Renal cortex interstitium (tissue), 11 donors: Measurements from ENCODE around the gene DOK3. TPM values are rescaled to one million over a fixed set of nuclear protein-coding genes. Genes with fewer than 3 reads are reported as not detected.
A peak's percentile ranks its signal among the peaks of the same experiment; 100 is the strongest.

Experiments
- DNase-seq, 11 donors: peaks; one replicate each; pipeline ENCODE4 v3.0.0-alpha.2; 2013; ENCODE audit warnings: low read depth in 9 of 11, low spot score in 4 of 11; ENCODE audit errors: extremely low read depth in 1 of 11
- polyA plus RNA-seq, 3 donors: library from polyadenylated mRNA; unstranded; fragments of 120-200 nt; gene quantifications; one replicate each; pipeline ENCODE4 v1.2.1, GENCODE V29; 2013; ENCODE audit not compliant: insufficient read length in 3 of 3

Gene DOK3
- polyA plus RNA-seq, 3 donors, result 3.8 to 7.1 (median 5.8) TPM

DNA sequence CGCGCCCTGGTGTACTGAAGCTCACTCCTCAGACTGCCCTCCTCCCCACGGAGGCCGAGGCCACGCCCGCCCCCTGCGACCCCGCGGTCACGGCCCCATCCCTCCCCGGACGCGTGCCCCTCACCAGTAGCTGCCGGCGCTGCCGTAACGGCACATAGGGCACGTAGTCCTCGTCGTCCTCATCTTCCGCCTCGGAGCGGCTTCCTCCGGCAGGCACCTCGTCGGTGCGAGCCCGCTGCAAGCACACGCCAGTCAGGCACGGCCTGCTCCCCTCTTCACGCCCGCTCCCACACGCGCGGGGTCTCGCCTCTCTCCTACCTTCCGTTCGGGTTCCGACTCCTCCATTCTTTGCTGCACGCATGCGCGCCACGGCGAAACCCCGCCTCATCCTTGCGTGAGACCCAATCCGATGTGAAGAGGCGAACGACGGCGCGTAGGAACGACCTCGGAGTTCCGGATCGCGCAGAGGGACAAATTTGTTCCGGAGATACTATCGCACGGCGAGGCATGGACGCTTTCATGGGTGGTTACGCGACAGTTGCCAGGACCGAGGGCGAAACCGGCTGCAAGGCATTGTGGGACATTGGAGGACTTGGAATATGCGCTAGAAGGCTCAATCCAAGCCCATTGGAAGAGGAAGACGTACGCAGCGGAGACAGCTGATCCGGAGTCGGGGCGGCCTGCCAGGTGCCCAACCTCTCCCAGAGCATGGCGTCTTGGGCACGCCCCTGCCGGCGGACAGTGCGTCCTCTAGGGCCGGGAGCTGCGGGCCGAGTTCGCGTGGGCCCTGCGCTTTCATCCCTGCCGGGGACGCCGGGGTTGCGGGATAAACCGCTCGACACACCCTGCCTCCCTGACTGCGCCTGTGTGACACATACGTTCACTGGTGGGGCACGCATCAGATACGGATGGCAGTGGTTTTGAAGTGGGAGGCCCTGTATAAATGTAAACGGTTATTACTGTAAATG lies 7.3 kb upstream of the DOK3 start, which contains the start of gene DDX41:
Gene DDX41 (minus strand): TSS at position 361 of the 968 bp plus-strand sequence. CDS start 16 bp downstream, at position 345.
- DNase-seq, result peak; percentile 94 to 98 (median 97)

DNA sequence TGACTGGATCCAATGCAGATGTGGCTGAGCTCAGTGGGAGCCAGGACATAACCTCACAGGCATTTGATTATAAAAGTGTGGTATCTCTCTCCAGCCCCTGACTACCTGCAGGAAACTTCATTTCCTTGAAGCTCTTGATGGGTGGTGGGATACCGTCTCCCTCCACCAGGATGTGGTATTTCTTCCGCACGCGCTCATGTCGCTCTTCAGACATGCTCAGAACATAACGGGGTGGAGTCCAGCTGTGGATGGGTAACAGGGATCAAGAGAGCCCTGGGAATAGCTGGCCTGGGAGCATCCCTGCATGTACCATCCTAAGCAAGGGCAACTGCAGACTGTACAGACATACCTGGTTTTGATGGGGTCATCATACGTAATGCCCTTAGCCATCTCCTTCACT lies 6.0 kb upstream of the DOK3 start:
- DNase-seq, result no peak

DNA sequence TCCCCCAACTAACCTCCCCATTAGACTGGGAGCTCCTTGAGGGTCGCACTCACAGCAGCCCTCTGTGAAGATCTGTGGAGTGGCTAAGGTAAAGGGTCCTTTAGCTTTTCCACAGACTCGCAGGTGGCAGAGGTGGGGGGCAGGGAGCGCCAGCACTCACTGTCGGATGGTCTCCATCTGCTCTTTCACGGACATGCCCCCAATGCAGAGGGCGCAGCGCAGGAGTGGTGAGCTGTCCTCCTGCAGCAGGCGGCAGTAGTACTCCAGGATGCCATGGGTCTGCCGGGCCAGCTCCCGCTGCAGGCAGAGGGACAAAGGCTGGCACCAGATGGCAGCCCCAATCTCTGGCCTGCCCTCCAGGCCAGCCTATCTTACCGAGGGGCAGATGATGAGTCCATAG lies 4.9 kb upstream of the DOK3 start:
- DNase-seq, result no peak

DNA sequence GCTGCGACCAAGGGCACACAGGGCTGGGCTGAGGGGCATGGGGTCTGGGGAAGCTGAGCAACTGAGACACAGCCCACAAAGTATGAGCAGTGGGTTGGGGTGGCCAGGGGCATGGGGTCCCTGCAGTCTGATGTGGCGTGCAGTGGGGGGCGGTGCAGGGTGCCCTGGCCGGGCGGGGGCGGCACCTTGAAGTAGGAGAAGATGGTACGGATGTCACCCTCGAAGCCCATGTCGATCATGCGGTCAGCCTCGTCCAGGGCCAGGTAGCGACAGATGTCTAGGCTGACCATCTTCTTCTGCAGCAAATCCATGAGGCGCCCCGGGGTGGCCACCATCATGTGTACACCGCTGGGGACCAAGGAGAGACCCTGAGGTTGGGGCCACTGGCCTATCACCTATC lies 3.9 kb upstream of the DOK3 start:
- no peak for DNase-seq

DNA sequence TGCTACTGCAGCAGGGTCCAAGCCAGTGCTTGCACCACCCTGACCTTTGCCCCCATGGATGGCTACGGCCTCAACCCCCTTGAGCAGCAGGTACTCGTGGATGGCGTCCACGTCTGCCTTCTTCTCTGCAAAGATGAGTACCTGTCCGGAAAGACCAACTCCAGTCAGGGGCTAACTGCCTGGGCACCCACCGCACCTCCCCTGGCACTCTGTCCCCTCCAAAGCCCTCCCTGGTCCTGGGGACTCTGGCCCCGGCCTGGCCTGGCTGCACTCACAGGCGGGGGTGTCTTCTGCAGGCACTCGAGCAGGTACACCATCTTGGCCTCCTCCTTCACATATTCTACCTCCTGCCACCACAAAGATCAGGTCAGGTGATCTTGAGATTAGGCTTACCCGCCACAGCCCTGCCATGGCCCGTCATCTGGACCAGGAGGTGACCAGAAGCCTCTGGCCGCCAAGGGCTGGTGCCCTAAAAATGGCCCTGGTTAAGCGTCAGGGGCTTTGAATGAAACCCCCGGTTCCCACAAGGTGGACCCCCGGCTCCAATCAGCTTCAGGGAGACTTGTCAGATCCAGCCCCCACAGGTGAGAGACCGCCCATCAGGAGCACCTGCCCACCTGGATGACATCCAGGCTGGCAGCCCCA lies 3.2 kb upstream of the DOK3 start:
- DNase-seq, result no peak

DNA sequence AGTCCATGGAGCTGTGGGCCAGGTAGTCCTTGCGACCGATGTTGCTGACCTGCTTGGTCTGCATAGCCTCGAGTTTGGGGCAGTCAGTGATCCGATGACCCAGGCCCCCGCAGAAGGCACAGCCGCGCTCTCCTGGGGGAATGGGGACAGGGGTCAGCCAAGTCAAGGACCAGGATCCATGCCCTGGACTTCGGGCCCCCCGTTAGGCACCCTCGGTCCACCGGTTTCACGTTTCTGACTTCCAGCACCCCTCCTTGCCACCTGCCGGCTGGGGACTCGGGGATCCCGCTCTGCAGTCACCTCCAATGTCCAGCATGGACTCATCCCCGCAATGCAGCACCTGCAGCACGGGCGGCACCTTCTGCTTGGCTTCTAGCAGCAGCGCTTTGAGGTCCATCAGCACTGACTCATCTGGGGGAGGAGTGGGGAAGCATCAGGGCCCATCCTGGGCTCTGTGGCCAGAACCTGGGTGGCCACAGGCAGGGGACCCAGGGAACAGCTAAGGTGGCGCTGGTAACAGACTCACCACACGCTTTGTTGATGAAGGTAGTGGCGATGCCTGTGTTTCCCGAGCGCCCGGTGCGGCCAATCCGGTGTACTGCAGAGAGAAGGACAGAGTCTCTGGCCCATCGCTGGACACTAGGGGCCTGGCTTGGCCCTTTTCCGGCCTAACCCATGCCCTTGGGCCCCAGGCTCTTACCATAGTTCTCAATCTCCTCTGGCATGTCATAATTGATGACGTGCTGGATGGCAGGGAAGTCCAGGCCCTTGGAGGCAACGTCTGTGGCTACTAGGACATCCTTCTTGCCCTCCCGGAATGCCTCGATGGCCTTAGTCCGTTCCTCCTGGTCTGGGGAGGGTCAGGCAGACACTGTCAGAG lies 2.4 kb upstream of the DOK3 start:
- DNase-seq, result no peak

DNA sequence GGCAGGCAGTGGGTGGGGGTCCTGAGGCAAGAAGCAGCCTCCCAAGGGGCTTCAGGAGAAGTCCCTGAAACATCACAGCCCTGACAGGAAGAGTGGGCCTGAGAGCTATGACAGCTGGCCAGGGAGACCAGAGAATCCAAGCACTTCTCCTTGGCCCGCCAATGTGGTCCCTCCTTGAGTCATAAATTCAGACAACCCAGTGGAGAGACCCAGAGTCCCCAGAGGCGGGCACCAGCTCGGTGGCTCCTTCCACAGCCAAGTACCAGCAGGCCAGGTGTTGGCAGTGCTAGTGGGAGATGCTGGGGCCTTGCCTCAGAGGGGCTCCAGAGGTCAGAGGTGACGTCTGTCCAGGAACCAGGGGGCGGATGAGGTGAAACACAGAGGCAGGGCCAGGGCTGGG lies 1.6 kb upstream of the DOK3 start:
- no peak for DNase-seq

DNA sequence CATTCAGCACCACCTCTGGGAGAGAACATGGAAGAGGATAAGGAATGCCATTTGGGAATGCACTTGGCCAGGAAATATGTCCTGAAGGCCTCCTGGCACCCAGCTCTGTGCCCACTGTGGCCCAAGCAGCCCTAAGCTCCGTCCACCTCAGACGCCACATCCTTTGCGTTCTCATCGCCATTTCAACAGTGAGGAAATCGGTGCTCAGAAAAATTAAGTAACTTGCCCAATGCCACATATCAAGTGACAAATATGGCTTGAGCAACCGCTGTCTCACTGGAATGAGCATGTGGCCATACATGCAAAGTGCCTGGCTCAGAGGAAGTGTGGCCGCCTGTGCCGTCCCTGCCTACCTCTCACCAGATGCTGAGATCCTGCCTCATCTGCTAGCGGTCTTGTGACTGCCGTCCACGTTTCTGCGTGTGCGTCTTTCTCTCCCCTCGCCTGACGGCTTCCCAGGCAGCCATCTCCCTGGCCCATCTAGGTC lies 984 bp upstream of the DOK3 start:
- DNase-seq, result no peak

DNA sequence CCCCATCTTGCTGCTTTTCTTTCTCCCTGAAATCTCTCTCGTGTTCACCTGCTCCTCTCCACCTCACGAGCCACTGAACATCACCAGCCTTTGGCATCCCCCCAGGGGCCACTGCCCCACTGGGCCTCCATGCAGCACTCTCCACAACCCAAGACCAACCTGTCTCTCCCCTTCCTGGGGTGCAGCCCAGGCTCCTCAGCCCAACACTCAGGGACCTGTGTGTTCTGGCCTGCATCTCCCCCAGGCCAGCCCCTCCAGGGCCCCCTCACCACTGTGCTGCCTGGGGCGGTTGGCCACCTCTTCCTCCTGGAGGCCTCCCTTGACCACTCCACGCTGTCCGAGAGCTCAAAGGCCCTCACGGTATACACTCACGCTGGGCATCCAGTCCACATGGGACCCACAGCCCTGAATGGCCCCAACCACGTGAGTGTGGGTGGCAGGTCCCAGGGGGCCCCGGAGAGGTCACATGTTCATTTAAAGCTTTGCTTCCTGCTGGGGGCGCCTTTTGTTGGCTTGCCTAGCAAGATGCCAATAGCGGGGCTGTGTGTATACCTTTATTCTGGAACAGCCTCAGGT lies 453 bp upstream of the DOK3 start:
- no peak for DNase-seq

DNA sequence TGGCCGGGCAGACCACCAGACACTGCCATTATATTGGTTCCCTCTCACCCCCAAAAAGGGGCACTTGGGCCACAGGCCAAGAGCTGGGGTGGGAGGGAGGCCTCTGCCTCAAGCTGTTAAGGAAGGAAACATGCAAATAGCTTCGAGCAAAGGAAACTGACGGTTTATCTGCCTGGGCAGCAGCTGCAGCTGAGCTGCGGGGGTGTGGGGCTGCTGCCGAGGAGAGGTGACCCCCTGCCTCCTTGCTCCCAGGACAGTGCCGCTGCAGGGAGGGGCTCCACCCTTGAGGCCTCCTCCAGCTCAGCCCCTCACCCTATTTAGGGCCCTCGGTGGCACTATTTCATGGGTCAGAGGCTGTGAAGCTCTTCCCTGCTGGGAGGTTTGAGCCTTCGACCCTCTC lies 789 bp downstream of the DOK3 start:
- no peak for DNase-seq

DNA sequence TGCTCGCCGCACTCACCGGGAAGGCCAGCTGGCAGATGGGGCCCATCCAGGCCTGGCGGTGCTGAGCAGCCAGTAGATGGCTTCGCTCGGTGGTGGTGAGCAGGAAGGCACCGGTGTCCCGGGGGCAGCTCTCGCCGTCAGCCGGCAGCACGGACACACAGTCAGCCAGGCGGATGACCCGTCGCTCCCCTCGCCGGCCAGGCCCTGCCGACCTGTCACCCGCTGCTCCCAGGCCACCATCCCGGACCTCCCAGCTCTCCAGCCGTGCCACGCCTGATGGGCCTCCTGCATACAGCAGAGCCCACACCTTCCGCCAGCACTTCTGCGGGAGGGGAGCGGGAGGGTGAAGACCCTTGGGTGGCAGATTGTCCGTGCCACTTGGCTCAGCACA lies 1.4 kb downstream of the DOK3 start:
- no peak for DNase-seq

DNA sequence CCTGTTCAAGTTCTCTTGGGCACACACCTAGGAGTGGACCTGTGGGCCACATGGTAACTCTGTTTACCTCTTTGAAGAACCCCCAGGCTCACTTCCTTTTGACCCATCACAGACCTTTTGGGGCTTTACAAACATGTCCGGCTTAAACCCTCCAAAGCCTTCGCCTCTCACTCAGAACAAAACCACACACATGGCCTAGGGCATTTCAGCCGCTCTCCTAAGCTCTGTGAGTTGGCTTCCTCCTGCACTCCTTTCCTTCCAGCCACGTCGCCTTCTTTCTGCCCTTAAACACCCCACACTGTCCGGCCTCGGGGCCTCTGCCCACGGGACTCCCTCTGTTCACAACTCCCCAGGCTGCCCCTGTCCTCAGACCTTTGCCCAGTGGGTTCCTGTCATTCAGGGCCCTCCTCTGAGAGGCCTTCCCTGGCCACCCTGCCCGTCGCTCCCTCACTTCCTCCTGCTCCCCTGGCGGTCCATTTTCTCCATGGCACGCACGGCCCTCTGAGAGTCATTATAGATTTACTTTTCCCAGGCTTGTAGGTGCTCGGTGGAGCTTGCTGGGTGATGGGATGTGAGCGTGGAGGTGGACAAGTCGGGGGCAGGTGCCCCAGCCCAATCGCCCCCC lies 1.9 kb downstream of the DOK3 start:
- no peak for DNase-seq

DNA sequence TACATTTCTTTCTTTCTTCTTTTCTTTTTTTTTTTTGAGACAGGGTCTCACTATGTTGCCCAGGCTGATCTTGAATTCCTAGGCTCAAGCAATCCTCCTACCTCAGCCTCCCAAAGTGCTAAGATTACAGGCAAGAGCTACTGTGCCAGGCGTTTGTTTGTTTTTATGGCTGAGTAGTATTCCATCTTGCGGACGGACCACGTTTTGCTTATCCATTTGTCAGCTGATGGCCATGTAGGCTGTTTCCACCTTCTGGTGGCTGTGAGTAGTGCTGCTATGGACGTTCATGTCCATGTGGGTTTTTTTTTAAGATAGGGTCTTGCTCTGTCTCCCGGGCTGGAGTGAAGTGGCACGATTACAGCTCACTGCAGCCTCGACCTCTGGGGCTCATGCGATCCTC lies 2.5 kb downstream of the DOK3 start:
- DNase-seq, result no peak

DNA sequence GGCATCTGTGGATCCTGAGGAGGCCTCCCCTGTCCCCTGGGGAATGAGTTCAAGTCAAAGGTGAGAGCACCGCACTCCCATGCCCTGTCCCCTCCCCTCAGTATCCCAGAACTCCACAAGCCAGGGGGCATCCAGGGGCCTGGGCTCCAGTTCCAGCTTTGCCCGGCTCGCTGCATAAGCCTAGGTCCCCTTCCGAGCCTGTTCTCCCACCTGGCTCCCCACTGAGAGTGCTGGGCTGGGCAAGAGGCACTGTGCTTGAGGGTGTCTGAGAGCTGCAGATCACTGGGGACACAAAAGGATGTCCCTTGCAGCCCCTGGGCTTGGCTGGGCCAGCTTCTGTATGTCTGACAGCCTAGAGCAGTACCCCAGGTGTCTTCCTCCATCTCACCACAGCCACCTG lies 4.6 kb downstream of the DOK3 start:
- no peak for DNase-seq

DNA sequence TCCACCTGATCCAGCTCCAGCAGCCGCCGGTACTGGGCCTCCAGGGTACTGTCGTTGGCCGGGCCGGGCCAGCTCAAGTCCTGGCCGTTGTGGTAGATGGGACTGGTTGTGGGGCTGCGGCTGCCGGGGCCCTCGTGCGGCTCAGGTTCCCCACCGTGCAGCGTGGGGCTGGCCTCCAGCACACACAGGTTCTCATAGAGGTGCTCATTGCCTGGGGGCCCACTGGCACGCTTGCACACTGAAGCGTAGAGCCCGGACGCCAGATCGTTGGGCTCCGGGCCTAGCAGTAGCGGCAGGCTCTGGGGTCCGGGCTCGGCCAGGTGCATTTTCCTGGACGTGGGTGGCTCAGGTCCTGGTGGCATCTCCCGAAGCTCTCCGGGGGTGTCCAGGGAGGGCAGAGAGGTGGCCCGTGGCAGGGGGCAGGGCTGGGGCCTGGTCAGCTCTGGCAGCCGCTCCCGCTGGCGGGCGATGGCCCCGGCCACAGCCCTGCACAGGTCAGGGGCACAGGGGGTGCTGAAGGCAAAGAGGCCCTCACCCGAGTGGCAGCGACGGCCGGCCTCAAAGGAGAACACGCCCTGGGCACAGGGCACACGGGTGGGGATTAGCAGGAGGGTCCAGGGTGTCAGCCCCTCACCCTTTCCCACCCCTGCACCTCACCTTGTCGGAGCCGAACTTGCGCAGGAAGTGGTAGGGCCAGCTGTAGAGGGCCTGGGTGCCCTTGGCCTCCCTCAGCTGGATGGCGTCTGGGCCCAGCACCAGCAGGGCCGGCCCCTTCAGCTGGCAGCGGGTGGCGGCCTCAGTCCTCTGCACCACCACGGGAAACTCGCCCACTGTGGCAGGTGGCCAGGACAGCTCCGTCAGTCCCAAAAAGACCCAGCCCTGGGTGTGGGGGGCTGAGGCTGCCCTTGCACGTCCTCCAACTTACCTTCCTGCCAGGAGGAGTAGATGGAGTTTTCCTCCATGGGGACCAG lies 5.3 kb downstream of the DOK3 start:
- no peak for DNase-seq

DNA sequence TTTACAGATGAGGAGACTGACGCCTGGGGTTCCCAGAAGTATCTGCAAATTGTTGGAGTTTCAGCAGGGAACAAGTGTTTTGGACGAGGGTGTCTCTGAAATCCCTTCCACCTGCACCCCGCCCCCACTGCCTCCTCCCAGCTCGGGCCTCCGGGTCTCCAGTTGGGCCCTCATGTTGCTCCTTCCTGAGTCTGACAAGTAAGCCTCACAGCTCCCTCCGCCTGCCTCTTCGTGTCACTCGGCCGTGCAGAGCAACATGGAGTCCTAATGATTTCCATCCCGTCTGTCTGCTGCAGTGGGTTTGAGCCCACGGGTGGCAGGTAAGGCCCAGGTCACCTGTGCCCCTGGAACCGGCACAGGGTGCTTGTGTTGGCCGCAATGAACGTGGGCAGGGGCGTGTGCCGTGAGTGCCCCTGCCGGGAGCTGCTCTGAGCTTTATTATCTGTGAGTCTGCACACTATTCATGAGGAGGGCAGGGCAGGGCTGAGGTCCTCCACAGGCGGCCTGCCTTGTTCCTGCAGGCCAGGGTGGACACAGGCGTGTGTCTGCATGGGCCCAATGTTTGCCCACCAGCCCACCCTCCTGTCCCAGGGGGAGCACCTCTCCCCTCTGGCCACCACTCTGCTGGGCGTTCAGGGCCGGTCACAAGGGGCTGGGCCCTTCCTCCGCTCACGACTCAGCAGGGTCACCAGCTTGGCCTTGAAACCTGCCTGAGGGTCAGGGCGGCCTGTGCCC lies 6.1 kb downstream of the DOK3 start:
- DNase-seq, result no peak

DNA sequence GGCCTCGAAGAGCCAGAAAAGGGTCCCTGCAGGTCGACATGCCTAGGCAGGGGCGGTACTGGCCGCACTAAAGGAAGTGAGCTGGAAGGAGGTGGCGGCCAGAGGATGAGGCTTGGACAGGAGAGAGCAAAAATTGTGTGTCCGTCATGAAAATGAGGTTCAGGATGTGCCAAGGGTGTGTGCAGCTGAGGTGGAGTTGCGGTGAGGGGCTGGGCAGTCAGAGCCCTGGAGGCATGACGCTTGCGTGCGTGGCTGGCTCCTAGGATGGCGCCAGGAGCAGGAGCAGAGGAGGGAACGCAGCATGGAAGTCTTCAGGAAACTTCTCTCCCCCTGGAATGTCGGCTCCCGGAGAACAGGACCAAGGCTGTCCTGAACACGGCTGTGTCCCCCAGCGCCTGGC lies 6.7 kb downstream of the DOK3 start:
- no peak for DNase-seq
